Epithelial cell of esophagus (primary cell): ENCODE data around the gene CDNF.

Experiments
- DNase-seq: peaks from one replicate; pipeline ENCODE4 v3.0.0; 2010; ENCODE audit warnings: low read depth
- H3K4me3 ChIP-seq: 2 replicates; pipeline ENCODE4 v1.5.1; 2011; ENCODE audit warnings: mild to moderate bottlenecking, low read length, control low read depth
- CTCF ChIP-seq: IDR thresholded peaks from 2 replicates; pipeline ENCODE4 v1.5.1; 2011; ENCODE audit warnings: low read depth, mild to moderate bottlenecking, low read length, control low read depth, inconsistent platforms; ENCODE audit not compliant: insufficient read depth; ENCODE audit errors: missing control alignments

CDNF gene

GRCh38 chr10:14775656-14776055, 62.2 kb downstream of the CDNF start:
- no peak overlapping the region for H3K4me3 ChIP-seq
- no peak for DNase-seq
- TF ChIP-seq CTCF = no peak

GRCh38 chr10:14774797-14775196, 63.0 kb downstream of the CDNF start, which contains the start of gene FAM107B:
Gene FAM107B (minus strand): TSS chr10:14774897. CDS start chr10:14774663, 234 bp downstream.
- H3K4me3 ChIP-seq = no peak within 1 kb of the TSS
- TF ChIP-seq CTCF = no peak
- no peak for DNase-seq

GRCh38 chr10:14774214-14774580, 63.6 kb downstream of the CDNF start:
- TF ChIP-seq CTCF = no peak
- no peak overlapping the region for H3K4me3 ChIP-seq
- DNase-seq = no peak

GRCh38 chr10:14773551-14774213, 64.2 kb downstream of the CDNF start:
- no peak for DNase-seq
- H3K4me3 ChIP-seq = no peak overlapping the region
- peak; percentile 2 for TF ChIP-seq CTCF

GRCh38 chr10:14772399-14772798, 65.4 kb downstream of the CDNF start:
- H3K4me3 ChIP-seq = no peak overlapping the region
- DNase-seq = no peak
- TF ChIP-seq CTCF = no peak

- no peak overlapping the region for H3K4me3 ChIP-seq
- TF ChIP-seq CTCF = no peak
- DNase-seq = no peak
These were observed 66.9 kb downstream of the CDNF start for GRCh38 chr10:14770927-14771326.
